GM23248 (cell line): ENCODE results near the gene CLDN22.

Experiments
- EZH2 ChIP-seq: fragments of 200-600 bp; sonication (generic); IDR thresholded peaks from 2 replicates; pipeline ENCODE4 v1.6.1; 2018; ENCODE audit warnings: antibody characterized with exemption, mild to moderate bottlenecking; ENCODE audit not compliant: insufficient read depth, poor library complexity, severe bottlenecking
- EZH2phosphoT487 ChIP-seq: fragments of 200-600 bp; sonication (generic); IDR thresholded peaks from 2 replicates; pipeline ENCODE4 v1.6.1; 2018; ENCODE audit warnings: antibody characterized with exemption, moderate library complexity, mild to moderate bottlenecking, low read depth; ENCODE audit not compliant: insufficient read depth

DNA sequence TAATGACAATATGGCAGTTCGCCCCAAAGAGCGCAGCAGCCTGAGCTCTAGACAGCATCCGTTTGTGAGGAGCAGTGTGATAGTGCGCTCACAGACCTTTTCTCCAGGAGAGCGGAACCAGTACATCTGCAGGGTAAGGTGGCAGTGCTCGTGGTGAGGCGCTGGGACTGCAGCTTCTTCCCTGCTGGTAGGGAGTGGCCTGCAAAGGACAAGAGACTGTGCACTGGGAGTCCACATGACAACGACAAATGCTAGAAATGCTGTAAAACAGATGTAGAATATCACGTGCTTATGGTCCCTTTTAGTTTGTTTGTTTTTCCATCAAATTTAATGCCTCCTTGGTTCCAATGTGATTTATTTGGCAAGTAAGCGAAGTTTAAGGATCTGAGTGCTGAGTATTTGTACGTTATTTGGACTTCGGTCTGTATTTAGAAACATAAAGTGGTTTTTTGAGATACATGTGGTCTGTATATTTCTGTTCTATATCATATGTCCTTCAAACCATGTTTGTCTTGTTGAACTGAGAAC, 35.8 kb downstream of the CLDN22 start:
- TF ChIP-seq EZH2 (no peak), EZH2phosphoT487 (no peak)
